H1 (cell line): ENCODE measurements around the gene EEIG1. TPM values are rescaled to one million over a fixed set of nuclear protein-coding genes. Genes with fewer than 3 reads are reported as not detected.
A peak's percentile ranks its signal among the peaks of the same experiment; 100 is the strongest.

Source experiments
- CTCF ChIA-PET: fragments of 300-600 bp; sonication (Branson Sonifier 250); formaldehyde crosslinking; loops from one replicate; lab custom pipeline; 2021; ENCODE audit not compliant: partially characterized antibody; lab: Charles Lee
- POLR2A ChIA-PET: fragments of 300-600 bp; sonication (Branson Sonifier 250); formaldehyde crosslinking; loops from one replicate; lab custom pipeline; 2021; ENCODE audit warnings: inconsistent platforms; ENCODE audit not compliant: partially characterized antibody; lab: Charles Lee
- DNase-seq, 2 experiments: peaks; one replicate each; pipeline versions ENCODE4 v3.0.0 to v3.0.0-alpha.2; 2010 to 2022; ENCODE audit warnings: low spot score in 2 of 2, low read depth in 1 of 2, mixed read lengths in 1 of 2
- FAIRE-seq: peaks from 2 replicates; lab custom pipeline; 2011; peaks lifted over from hg19 to GRCh38; lab: Jason Lieb, UNC
- H2AFZ ChIP-seq: 2 replicates; pipeline ENCODE4 v1.8.1; 2012; ENCODE audit warnings: low read length, inconsistent platforms
- H2AK5ac ChIP-seq: 2 replicates; pipeline ENCODE4 v1.6.1; 2013; ENCODE audit warnings: low read depth, low read length
- H2BK120ac ChIP-seq: replicated peaks from 2 replicates; pipeline ENCODE3; 2013; ENCODE audit warnings: low read depth, low read length, inconsistent platforms
- H2BK12ac ChIP-seq: 2 replicates; pipeline ENCODE4 v1.6.1; 2013; ENCODE audit warnings: low read depth, low read length
- H2BK15ac ChIP-seq: 2 replicates; pipeline ENCODE4 v1.6.1; 2013; ENCODE audit warnings: low read length
- H2BK20ac ChIP-seq: 2 replicates; pipeline ENCODE4 v1.6.1; 2013; ENCODE audit warnings: low read length
- H2BK5ac ChIP-seq: 2 replicates; pipeline ENCODE4 v1.6.1; 2013; ENCODE audit warnings: low read depth, low read length
- H3K14ac ChIP-seq: 2 replicates; pipeline ENCODE4 v1.6.1; 2013; ENCODE audit warnings: inconsistent platforms; ENCODE audit not compliant: insufficient read length
- H3K18ac ChIP-seq: 2 replicates; pipeline ENCODE4 v1.6.1; 2013; ENCODE audit warnings: low read length; ENCODE audit errors: extremely low read depth
- H3K23ac ChIP-seq: 2 replicates; pipeline ENCODE4 v1.6.1; 2013; ENCODE audit warnings: inconsistent platforms; ENCODE audit not compliant: insufficient read length
- H3K23me2 ChIP-seq: 2 replicates; pipeline ENCODE4 v1.6.1; 2013; ENCODE audit warnings: low read depth, low read length
- H3K27ac ChIP-seq: 2 replicates; pipeline ENCODE4 v1.6.1; 2011; ENCODE audit warnings: low read depth, low read length, inconsistent platforms
- H3K27me3 ChIP-seq, 4 experiments: replicated peaks in 1 of 4; 1 replicate in 1 of 4; 2 replicates in 3 of 4; pipeline versions ENCODE4 v1.6.1 to v1.8.1; 2011 to 2013; ENCODE audit warnings: low read length in 3 of 4, mild to moderate bottlenecking in 3 of 4, inconsistent platforms in 2 of 4, mixed read lengths in 2 of 4, moderate library complexity in 1 of 4; ENCODE audit not compliant: control insufficient read depth in 3 of 4, insufficient read depth in 3 of 4; ENCODE audit errors: extremely low read depth in 1 of 4
- H3K36me3 ChIP-seq, 4 experiments: 2 replicates each; pipeline versions ENCODE4 v1.6.1 to v1.8.1; 2011 to 2013; ENCODE audit warnings: mild to moderate bottlenecking in 4 of 4, low read length in 3 of 4, moderate library complexity in 2 of 4, control low read depth in 1 of 4, inconsistent platforms in 1 of 4; ENCODE audit not compliant: insufficient read depth in 4 of 4, control insufficient read depth in 2 of 4
- H3K4ac ChIP-seq: replicated peaks from 2 replicates; pipeline ENCODE3; 2013; ENCODE audit warnings: low read length, low read depth, mixed read lengths, inconsistent platforms; ENCODE audit not compliant: insufficient read length
- H3K4me1 ChIP-seq, 4 experiments: replicated peaks in 1 of 4; 1 replicate in 1 of 4; 2 replicates in 3 of 4; pipeline versions ENCODE4 v1.6.1 to v1.8.1; 2011 to 2013; ENCODE audit warnings: low read length in 3 of 4, inconsistent platforms in 2 of 4, mixed read lengths in 1 of 4; ENCODE audit not compliant: insufficient read depth in 4 of 4, control insufficient read depth in 3 of 4
- H3K4me2 ChIP-seq, 2 experiments: 2 replicates each; pipeline versions ENCODE4 v1.6.1 to v1.8.1; 2011 to 2013; ENCODE audit warnings: low read depth in 2 of 2, low read length in 2 of 2, control low read depth in 1 of 2, inconsistent platforms in 1 of 2, mild to moderate bottlenecking in 1 of 2; ENCODE audit not compliant: insufficient read depth in 1 of 2
- H3K4me3 ChIP-seq, 4 experiments: fragments of 200-600, 300-600 bp in 1 of 4; sonication (generic), shearing (Covaris generic), sonication (Bioruptor Twin) in 1 of 4; 2 replicates each; pipeline versions ENCODE4 v1.5.1 to v1.8.1; 2011 to 2016; ENCODE audit warnings: low read length in 4 of 4, low read depth in 3 of 4, control low read depth in 2 of 4, inconsistent platforms in 2 of 4, mild to moderate bottlenecking in 2 of 4, mixed read lengths in 1 of 4, moderate library complexity in 1 of 4; ENCODE audit not compliant: insufficient read depth in 2 of 4; ENCODE audit errors: extremely low read depth in 1 of 4
- H3K56ac ChIP-seq: replicated peaks from 2 replicates; pipeline ENCODE3; 2013; ENCODE audit warnings: low read depth, mild to moderate bottlenecking, mixed read lengths, low read length, inconsistent platforms; ENCODE audit not compliant: insufficient read length
- H3K79me1 ChIP-seq: 2 replicates; pipeline ENCODE4 v1.6.1; 2013; ENCODE audit warnings: low read depth, low read length, control low read depth
- H3K79me2 ChIP-seq, 2 experiments: 2 replicates each; pipeline versions ENCODE4 v1.6.1 to v1.8.1; 2012 to 2013; ENCODE audit warnings: low read length in 2 of 2, mild to moderate bottlenecking in 2 of 2, inconsistent platforms in 1 of 2; ENCODE audit not compliant: insufficient read depth in 2 of 2, control insufficient read depth in 1 of 2
- H3K9ac ChIP-seq, 4 experiments: replicated peaks in 1 of 4; 1 replicate in 1 of 4; 2 replicates in 3 of 4; pipeline versions ENCODE4 v1.6.1 to v1.8.1; 2011 to 2013; ENCODE audit warnings: low read depth in 3 of 4, low read length in 3 of 4, control low read depth in 2 of 4, mild to moderate bottlenecking in 2 of 4, moderate library complexity in 2 of 4, inconsistent platforms in 1 of 4; ENCODE audit errors: extremely low read depth in 1 of 4
- H3K9me3 ChIP-seq, 2 experiments: 2 replicates each; pipeline versions ENCODE4 v1.6.1 to v1.8.1; 2012 to 2013; ENCODE audit warnings: mild to moderate bottlenecking in 2 of 2, moderate library complexity in 2 of 2, control low read depth in 1 of 2, inconsistent platforms in 1 of 2, low read depth in 1 of 2, low read length in 1 of 2, mixed read lengths in 1 of 2; ENCODE audit not compliant: insufficient read depth in 2 of 2
- H4K20me1 ChIP-seq, 2 experiments: replicated peaks in 1 of 2; 2 replicates each; pipeline versions ENCODE3 to v1.8.1; 2011 to 2013; ENCODE audit warnings: inconsistent platforms in 2 of 2, low read length in 2 of 2, mild to moderate bottlenecking in 1 of 2; ENCODE audit not compliant: insufficient read depth in 2 of 2, control insufficient read depth in 1 of 2
- H4K5ac ChIP-seq: 2 replicates; pipeline ENCODE4 v1.6.1; 2013; ENCODE audit warnings: low read length, low read depth, mixed read lengths, inconsistent platforms; ENCODE audit not compliant: insufficient read length
- H4K8ac ChIP-seq: 2 replicates; pipeline ENCODE4 v1.8.0; 2013; ENCODE audit warnings: mild to moderate bottlenecking, moderate library complexity, low read length, inconsistent platforms; ENCODE audit not compliant: insufficient read depth; ENCODE audit errors: extremely low read depth
- H4K91ac ChIP-seq: replicated peaks from 2 replicates; pipeline ENCODE3; 2013; ENCODE audit warnings: low read length, mixed read lengths, inconsistent platforms; ENCODE audit not compliant: insufficient read length
- ASH2L ChIP-seq: fragments of 200-600, 300-600 bp; sonication (generic); IDR thresholded peaks from one replicate; pipeline ENCODE4 v1.7.1; 2017; ENCODE audit warnings: low read length
- CHD1 ChIP-seq: IDR thresholded peaks from 2 replicates; pipeline ENCODE4 v1.6.1; 2012; ENCODE audit warnings: low read depth, low read length, improper control_type of control experiment
- WGBS, 2 experiments: shearing (Covaris generic) in 1 of 2; methylation state at CpG; one replicate each; pipeline versions ENCODE4 v1.1.6 to v1.1.7; 2013 to 2015; ENCODE audit warnings: low lambda C conversion rate in 2 of 2, mixed read lengths in 2 of 2, inconsistent platforms in 1 of 2, low coverage in 1 of 2, missing lambda C conversion rate in 1 of 2; ENCODE audit not compliant: insufficient replicate concordance in 2 of 2, insufficient coverage in 1 of 2, insufficient read length in 1 of 2; ENCODE audit errors: extremely low coverage in 1 of 2, missing lambda C conversion rate in 1 of 2; 5-methylcytosine and 5-hydroxymethylcytosine counted together
- polyA plus RNA-seq, 7 experiments: library from polyadenylated mRNA; depleted of rRNA in 3 of 7; stranded (reverse) in 5 of 7; unstranded in 2 of 7; fragments of >200 nt in 5 of 7; fragments of 200-250 nt in 2 of 7; gene quantifications; 1 replicate in 5 of 7; 2 replicates in 1 of 7; 4 replicates in 1 of 7; pipeline versions ENCODE4 v1.2.1 to v1.2.3, GENCODE V29; 2011 to 2013; ENCODE audit warnings: missing spikeins in 2 of 7, mixed read lengths in 2 of 7
- total RNA-seq: library from RNA; stranded (reverse); fragmentation: NEBNext Ultra II Directional; extraction: Animal tissue kit (Norgen Biotek cat#: 25700); gene quantifications from 2 replicates; pipeline ENCODE4 v1.2.1, GENCODE V29; 2021

Gene EEIG1
- total and polyA plus RNA-seq, 2 of the 8 experiments (the other 6 are each of a cell fraction or from before 2014, with no cell fraction given): 29.8 to 50.8 TPM

DNA sequence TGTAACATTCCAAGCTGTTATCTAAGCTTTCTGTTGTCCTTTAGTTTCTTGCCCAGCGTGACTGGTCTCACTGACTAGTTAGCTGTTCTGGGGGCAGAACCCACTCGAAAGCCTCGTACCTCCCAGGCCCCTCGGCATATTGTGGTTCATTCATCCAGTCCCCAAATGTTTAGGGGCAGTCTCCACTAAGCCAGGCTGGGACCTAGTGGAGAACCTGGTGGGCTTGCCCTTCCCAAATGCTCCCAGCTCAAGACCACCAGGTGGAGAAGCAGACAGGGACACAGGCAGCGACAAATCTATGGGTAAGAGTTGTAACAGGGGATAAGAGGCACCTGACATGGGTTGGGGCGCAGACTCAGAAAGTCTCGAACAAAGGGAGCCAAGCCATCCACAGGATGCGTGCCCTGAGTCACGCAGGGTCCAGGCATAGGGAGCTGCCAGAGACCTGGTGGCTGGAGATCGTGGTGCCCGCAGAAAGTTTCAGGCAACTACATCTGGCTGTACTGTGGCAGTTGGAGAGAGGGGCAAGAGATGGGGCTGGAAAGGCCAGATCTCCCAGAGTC is 851 bp upstream of the EEIG1 start:
- no peak for FAIRE-seq

More for the DNA sequence above, 851 bp upstream of the EEIG1 start:
- H3K18ac ChIP-seq: peak overlapping the region; percentile 89
- CTCF ChIA-PET: interaction anchor here (0.8 to 7.9 kb wide), 10 partner anchors 10 to 136 kb away, joined by 3 to 49 read pairs (median 5); no protein-coding TSS in a partner anchor
- peak overlapping the region; percentile 57 for H2AK5ac ChIP-seq
- no peaks in the 10 kb centered on the region for H3K27me3 ChIP-seq
- peak overlapping the region; percentile 9; the same call in 1 of the 2 replicates for H2BK15ac ChIP-seq
- H3K27ac ChIP-seq: peak overlapping the region; percentile 79
- peak overlapping the region; percentile 71 for H2BK5ac ChIP-seq
- peak overlapping the region; percentile 20; the same call in 1 of the 2 replicates for H2AFZ ChIP-seq
- peak overlapping the region; percentile 18 for H4K91ac ChIP-seq
- POLR2A ChIA-PET: interaction anchor here (0.8 to 4.1 kb wide), 10 partner anchors 9 to 129 kb away, joined by 3 to 10 read pairs (median 5); partner anchors contain the start of gene PIP5KL1
- peaks cover 20% of the 10 kb centered on the region for H3K79me1 ChIP-seq
- H3K56ac ChIP-seq: no peak overlapping the region
- WGBS, 2 experiments: 78% methylated on average over 11 of the region's 11 CpGs; no CpG with 5 or more reads in 1 of the 2 experiments
- H3K14ac ChIP-seq: no peak overlapping the region
- H3K79me2 ChIP-seq: peaks cover 11 to 33% of the 10 kb centered on the region in 2 experiments
- H3K4ac ChIP-seq: peak overlapping the region; percentile 30
- peak overlapping the region; percentile 27 to 55 (median 37); a peak in 6 of 8 replicates for H3K4me3 ChIP-seq
- no peaks in the 10 kb centered on the region for H3K36me3 ChIP-seq
- peaks cover 7% of the 10 kb centered on the region; the same call in 1 of the 2 replicates for H3K23me2 ChIP-seq
- TF ChIP-seq CHD1: no peak
- TF ChIP-seq ASH2L: peak; percentile 43
- TF ChIP-seq, all 59 proteins: peak for 1
- Histone ChIP-seq H4K5ac (peak overlapping the region; percentile 78), H4K20me1 (peaks cover 26 to 27% of the 10 kb centered on the region in 2 experiments), H2BK120ac (no peak overlapping the region), H3K23ac (no peak overlapping the region), H3K4me2 (peak overlapping the region; percentile 73 to 78), H3K9ac (peak overlapping the region in 3 of 4 experiments; percentile 33 to 44 (median 35); a peak in 4 of 7 replicates), H3K4me1 (peaks cover 4 to 29% (median 24%) of the 10 kb centered on the region in 4 experiments), H2BK20ac (peak overlapping the region; percentile 53; the same call in 1 of the 2 replicates), H4K8ac (0 out of 2 replicates have a peak overlapping the region, but pooled peaks have one; percentile 19), H2BK12ac (peak overlapping the region; percentile 75), H3K9me3 (no peaks in the 10 kb centered on the region)
- no peak for DNase-seq
